ENCODE measurements around the gene NRTN.

The NRTN gene

GRCh38 chr19:5873617-5874199 lies 68.8 kb downstream of the NRTN start:
- no peak for DNase-seq

GRCh38 chr19:5874496-5874895 lies 69.6 kb downstream of the NRTN start:
- DNase-seq, result peak; percentile 63

- no peak for DNase-seq
These were observed 72.6 kb downstream of the NRTN start for GRCh38 chr19:5877427-5877826.

GRCh38 chr19:5877882-5878281 lies 73.0 kb downstream of the NRTN start:
- no peak for DNase-seq
